Inflammatory macrophage treated with lipopolysaccharide for 1 hour (primary cell): ENCODE data around the gene MYO18B.

Source experiments
- DNase-seq, 2 donors: peaks; one replicate each; pipeline ENCODE4 v3.0.0-alpha.2; 2020 to 2022

Gene MYO18B

DNA sequence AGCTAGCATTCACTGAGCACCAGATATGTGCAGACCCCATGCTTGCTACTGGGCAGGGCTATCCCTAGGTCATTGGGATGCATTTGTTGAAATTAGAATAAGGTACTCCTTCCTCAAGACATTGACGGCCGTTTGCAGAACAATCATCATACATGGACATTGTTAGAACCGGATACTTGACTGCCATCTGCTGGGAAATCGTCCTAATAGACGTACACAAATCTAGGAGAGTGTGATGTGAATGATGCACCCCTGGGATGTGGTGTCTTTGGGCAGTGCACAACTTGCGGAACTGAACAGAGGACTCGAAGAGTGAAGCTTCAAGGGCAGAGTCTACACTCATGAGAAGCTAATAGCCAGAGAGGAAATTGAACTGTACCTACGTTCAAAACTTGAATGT lies 35.9 kb downstream of the MYO18B start:
- DNase-seq = peak; percentile 26 to 61

DNA sequence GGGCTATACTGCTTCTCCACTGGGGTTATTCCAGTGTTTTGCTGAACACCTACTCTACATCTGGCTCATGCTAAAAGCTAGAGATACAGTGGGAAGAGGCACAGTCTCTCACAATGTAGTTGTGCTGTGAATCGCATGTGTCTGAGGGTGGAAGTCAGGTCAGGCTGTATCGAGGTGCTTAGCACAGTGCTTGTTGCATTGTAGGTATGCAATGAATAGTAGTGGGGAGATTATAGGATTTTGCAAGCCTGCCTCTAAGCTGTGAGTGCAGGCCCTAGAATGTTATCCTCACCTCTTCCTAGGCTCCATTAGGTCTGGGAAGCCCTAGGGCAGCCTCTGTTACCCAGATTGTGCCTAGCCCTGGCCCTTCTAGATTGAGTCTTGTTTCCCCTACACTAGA lies 37.4 kb downstream of the MYO18B start:
- no peak for DNase-seq

GRCh38 chr22:25779890-25780289 lies 37.9 kb downstream of the MYO18B start:
- DNase-seq = no peak

- DNase-seq = no peak
These were observed 38.7 kb downstream of the MYO18B start for GRCh38 chr22:25780673-25781072.

DNA sequence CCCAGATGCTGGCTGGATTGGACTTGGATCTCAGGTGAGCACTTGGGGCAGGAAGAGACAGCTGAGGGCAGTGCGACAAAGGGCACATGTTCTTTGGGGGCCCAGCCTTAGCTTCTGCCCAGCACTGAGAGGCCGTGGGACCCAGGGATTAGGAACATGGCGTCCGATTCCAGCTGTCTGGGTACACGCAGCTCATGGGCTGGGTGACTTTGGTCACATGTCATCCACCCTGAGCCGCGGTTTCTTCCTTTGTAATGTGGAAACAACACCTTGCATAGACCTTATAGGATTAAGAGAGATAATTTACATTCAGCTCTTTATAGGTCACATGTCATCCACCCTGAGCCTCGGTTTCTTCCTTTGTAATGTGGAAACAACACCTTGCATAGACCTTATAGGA lies 39.8 kb downstream of the MYO18B start:
- DNase-seq = no peak

- DNase-seq = no peak
These were observed 40.8 kb downstream of the MYO18B start for GRCh38 chr22:25782831-25783230.

DNA sequence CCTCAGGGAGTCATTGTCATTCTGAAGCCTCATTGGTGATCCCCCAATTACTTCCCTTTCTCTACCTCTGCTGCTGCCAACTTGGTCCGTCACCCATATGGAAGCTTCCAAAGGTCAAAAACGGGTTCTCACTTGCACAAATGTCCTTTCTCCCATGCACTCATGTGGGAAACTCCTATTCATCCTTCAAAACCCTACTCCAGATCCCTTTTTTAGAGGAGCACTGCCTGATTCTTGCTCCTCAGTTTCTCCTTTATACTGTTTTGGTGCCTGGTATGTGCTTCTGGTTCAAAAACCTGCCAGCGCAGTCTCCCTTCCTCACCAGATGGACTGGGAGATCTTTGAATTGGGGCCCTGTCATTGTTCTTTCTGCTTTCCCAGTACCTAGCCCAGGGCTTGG lies 41.9 kb downstream of the MYO18B start:
- no peak for DNase-seq

DNA sequence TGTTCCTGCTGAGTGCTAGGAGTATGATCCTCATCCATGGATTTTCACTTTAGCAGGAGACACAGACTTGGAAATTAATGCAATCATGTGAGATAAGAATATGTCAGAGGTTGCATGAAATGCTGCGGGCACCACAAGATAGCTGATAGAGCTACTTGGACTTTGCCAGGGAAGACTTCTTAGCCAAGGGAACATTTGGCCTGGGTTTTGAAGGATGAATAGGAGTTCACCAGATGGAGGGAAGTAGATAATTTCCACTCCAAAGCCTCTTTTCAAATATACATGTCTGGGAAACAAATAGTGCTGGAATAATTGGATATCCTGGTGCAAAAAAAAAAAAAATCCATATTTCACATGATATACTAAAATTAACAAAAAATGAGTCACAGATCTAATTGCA lies 44.2 kb downstream of the MYO18B start:
- DNase-seq = no peak

DNA sequence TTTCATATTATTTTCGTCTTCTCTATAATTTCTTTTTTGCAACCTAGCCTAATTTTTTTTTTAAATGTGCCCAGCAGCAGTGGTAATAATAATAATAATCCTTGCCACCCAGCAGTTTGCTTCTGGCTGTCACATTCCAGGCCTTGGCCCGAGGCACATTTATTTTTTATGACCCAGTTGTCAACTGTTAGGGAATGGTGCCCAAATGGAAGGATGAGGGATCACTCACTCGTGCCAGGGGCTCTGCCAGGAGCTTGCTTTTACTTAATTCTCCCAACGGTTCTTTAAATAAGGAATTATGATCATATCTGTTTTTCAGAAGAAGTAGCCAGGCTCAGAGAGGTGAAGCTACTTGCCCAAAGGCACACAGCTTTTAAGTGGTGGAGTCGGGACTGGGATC lies 49.6 kb downstream of the MYO18B start:
- DNase-seq = no peak

DNA sequence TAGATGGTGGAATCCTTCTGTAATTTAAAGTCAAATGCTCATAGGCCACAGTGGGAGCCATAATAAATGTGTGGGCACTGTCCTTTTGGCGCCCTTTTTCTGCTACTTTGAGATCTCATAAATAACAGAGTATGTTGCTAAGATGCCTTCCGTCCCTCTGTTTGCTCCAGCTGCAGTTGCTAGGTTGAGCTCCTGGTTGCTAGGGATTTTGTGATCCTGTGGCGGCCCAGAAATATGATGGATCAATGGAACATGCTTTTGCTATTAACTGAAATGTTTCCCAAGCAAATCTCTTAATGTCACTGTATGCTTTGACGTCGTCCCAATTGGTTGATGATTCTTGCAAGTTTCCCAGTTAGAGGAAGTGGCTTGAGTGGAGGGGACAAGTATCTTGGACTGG lies 53.5 kb downstream of the MYO18B start:
- no peak for DNase-seq

- no peak for DNase-seq
These were observed 55.7 kb downstream of the MYO18B start for GRCh38 chr22:25797498-25798290.

DNA sequence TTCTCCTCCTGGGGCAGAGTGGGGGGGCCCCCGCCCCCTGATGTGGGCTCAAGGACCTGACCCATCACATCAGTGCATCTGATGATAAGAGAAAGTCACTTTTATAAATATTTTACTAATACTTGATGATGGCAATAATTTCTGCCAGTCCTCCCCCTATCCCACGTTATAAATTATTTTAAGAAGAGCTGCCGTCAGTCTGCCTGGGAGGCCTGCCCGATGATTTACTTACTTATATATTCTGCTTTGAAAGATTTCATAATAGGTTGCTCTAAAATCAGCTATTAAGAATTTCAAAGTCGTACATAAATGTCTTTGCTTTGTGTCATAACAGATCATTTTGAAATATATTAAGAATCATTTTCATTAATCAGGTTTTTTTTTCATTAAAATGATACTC lies 58.8 kb downstream of the MYO18B start:
- DNase-seq = no peak

- no peak for DNase-seq
These were observed 60.0 kb downstream of the MYO18B start for GRCh38 chr22:25802018-25802417.

- DNase-seq = no peak
These were observed 62.7 kb downstream of the MYO18B start for GRCh38 chr22:25804676-25805075.

GRCh38 chr22:25806579-25806978 lies 64.6 kb downstream of the MYO18B start:
- DNase-seq = no peak

- DNase-seq = no peak
These were observed 72.7 kb downstream of the MYO18B start for GRCh38 chr22:25814685-25815084.

- DNase-seq = no peak
These were observed 73.6 kb downstream of the MYO18B start for GRCh38 chr22:25815561-25815960.

DNA sequence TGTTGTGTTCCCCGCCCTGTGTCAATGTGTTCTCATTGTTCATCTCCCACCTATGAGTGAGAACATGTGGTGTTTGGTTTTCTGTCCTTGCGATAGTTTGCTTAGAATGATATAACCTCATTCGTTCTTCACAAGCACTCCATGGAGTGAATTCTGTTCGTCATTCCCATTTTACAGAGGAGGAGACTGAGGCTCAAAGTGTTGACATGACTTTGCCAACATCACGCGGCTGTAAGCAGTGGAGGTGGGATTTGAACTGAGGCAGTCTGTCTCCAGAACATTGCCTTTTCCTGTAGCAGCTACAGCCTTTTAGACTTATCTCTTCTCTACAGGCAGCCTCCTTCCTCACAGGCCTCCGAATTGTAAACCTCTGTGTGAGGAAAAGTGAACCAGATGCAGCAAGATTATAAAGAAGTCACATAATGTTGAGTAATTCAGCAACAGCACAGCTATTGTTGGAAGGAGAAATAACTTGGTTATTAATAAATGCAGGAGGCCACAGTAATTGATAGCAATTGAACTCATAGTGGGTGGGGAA lies 74.6 kb downstream of the MYO18B start:
- DNase-seq = no peak

DNA sequence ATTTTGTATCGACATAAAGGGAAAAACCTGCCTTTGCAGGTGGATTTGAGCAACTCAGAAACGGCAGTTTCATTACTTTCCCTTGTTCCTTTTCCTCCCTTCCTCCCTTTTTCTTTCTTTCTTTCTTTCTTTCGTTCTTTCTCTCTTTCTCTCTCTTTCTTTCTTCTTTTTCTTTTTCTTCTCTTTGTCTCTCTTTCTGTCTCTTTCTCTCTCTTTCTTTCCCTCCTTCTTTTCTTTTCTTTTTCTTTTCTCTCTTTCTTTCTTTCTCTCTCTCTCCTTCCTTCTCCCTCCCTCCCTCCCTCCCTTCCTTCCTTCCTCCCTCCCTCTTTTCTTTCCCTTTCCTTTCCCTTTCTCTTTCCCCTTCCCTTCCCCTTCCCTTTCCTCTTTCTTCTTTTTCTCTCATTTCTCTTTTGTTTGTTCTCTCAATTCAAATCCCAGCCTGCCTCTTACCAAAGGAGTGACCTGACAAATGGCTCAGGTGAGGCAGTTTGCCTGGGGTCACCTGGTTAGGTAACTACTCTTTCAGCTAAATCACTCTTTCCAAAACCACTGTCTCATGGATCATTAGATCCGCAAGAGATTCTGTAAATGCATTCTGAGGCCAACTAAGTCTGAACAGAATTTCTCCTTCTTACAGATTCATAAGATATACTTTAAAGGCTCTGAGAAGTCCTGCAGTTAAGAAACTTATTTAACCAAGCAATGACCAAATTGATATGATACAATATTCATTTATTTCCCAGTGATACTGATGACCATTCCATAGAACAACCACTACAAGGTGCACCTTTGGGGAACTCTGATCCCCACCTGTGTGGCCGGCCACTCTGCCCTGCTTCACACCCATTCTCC lies 75.3 kb downstream of the MYO18B start:
- DNase-seq = no peak

DNA sequence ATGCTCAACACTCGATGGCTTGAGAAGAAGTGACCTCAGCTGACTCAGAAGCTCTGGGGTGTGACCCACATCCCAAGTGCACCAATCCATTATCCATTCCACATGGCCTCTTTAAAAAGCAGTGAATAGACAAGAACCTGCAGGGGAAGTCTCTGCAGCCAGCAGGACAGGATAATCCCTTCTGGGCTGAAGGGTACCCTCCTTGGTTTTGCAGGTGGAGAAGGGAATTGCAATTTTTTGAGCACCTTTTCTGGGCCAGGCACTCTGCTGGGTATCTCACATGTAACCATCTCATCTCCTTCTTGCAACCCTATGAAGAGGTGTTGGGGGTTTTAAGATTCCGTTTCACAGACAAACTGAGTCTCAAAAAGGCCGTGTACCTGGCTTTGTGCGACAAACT lies 76.6 kb downstream of the MYO18B start:
- no peak for DNase-seq

DNA sequence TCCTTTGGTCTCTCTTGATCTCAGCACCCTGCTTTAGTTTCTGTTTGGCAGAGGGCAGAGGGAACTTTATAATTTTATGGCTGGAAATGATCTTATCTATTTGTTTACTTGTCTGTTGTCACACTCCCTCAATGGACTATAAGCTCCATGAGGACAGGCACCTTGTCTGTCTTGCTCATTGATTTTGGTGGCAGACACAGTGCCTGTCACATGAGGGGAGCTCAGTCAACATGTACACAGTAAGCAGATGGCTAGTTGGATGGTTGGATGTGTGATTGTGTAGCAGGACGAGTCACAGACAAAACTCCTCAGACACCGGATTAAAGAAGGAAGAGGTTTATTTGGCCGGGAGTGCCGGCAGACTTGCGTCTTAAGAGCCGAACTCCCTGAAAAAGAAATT lies 80.4 kb downstream of the MYO18B start:
- DNase-seq = no peak

DNA sequence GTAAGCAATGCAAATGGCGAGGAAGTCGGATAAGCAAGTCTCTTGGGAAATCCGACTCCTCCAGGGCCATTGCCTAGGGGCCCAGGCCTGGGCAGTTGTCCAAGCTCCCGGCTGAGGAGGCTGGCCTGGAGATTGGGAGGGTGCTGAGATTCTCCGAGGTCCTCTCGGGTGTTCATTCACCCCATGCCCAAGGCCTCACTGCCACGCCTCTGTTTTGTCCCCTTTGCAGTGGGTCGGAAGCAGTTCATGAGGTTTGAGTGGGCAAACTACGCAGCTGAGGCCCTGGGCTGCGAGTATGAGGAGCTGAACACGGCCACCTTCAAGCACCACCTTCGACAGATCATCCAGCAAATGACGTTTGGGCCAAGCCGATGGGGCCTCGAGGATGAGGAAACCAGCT lies 81.3 kb downstream of the MYO18B start:
- no peak for DNase-seq

- DNase-seq = no peak
These were observed 82.9 kb downstream of the MYO18B start for GRCh38 chr22:25824828-25825423.

- no peak for DNase-seq
These were observed 85.4 kb downstream of the MYO18B start for GRCh38 chr22:25827415-25827814.
